ENCODE measurements around the gene XAB2.

Gene XAB2

DNA sequence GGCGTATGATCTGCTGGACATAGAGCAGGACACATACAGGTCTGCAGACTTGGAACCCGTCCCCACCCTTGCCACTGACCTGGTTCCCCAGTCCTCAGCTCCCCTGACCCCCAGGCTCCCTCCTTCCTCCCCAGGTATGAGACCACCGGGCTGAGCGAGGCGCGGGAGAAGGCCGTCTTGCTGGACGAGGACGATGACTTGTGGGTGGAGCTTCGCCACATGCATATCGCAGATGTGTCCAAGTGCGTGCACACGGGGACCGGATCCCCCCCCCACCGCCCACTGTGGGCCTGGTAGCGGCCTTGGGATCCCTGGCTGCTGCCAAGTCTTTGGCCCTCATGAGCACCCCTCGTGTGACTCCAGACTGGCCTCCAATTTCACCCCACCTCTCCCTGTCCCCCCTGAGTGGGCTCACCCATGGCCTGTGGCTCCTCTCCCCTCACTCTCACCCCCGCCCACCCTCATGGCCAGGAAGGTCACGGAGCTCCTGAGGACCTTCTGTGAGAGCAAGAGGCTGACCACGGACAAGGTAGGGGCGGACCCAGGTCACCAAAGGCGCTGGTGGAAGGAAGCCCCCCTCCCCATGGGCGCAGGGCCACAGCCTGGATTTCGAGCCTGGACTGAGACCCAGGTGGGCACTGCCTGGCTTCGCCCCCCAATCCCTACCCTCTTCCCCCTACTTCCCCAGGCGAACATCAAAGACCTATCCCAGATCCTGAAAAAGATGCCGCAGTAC, 13.1 kb upstream of the XAB2 start:
- Histone ChIP-seq H3K4me1 (ENCODE audit: insufficient read depth, low read length, severe bottlenecking) (peaks cover 8% of the 10 kb centered on the region), H3K27ac (ENCODE audit: low read depth, low read length, poor library complexity, severe bottlenecking) (no peak overlapping the region), H3F3A (ENCODE audit: insufficient read depth, low read length) (no peaks in the 10 kb centered on the region; the same call in 1 of the 2 replicates), H3K9me2 (ENCODE audit: low read depth, low read length) (no peaks in the 10 kb centered on the region), H2AFZ (ENCODE audit: low read length) (no peak overlapping the region), H3K27me3 (ENCODE audit: insufficient read depth, low read length) (no peaks in the 10 kb centered on the region), H3K79me2 (ENCODE audit: insufficient read depth, low read length) (no peaks in the 10 kb centered on the region), H3K4me2 (ENCODE audit: low read length) (no peak overlapping the region), H3K4me3 (ENCODE audit: low read depth, low read length, poor library complexity, severe bottlenecking) (no peak overlapping the region), H4K20me1 (ENCODE audit: insufficient read depth, low read length) (no peaks in the 10 kb centered on the region), H3K36me3 (ENCODE audit: insufficient read depth, low read length) (peaks cover 21% of the 10 kb centered on the region), H3K9ac (ENCODE audit: low read length) (no peak overlapping the region), H3K9me3 (ENCODE audit: low read length) (no peaks in the 10 kb centered on the region)
- TF ChIP-seq, protein P1, sequence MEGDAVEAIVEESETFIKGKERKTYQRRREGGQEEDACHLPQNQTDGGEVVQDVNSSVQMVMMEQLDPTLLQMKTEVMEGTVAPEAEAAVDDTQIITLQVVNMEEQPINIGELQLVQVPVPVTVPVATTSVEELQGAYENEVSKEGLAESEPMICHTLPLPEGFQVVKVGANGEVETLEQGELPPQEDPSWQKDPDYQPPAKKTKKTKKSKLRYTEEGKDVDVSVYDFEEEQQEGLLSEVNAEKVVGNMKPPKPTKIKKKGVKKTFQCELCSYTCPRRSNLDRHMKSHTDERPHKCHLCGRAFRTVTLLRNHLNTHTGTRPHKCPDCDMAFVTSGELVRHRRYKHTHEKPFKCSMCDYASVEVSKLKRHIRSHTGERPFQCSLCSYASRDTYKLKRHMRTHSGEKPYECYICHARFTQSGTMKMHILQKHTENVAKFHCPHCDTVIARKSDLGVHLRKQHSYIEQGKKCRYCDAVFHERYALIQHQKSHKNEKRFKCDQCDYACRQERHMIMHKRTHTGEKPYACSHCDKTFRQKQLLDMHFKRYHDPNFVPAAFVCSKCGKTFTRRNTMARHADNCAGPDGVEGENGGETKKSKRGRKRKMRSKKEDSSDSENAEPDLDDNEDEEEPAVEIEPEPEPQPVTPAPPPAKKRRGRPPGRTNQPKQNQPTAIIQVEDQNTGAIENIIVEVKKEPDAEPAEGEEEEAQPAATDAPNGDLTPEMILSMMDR (IDR thresholded peaks at IDR 0.05; ENCODE audit: low read length): no peak
- no peak for TF ChIP-seq EZH2 (IDR thresholded peaks at IDR 0.05; ENCODE audit: borderline replicate concordance, low read length)

DNA sequence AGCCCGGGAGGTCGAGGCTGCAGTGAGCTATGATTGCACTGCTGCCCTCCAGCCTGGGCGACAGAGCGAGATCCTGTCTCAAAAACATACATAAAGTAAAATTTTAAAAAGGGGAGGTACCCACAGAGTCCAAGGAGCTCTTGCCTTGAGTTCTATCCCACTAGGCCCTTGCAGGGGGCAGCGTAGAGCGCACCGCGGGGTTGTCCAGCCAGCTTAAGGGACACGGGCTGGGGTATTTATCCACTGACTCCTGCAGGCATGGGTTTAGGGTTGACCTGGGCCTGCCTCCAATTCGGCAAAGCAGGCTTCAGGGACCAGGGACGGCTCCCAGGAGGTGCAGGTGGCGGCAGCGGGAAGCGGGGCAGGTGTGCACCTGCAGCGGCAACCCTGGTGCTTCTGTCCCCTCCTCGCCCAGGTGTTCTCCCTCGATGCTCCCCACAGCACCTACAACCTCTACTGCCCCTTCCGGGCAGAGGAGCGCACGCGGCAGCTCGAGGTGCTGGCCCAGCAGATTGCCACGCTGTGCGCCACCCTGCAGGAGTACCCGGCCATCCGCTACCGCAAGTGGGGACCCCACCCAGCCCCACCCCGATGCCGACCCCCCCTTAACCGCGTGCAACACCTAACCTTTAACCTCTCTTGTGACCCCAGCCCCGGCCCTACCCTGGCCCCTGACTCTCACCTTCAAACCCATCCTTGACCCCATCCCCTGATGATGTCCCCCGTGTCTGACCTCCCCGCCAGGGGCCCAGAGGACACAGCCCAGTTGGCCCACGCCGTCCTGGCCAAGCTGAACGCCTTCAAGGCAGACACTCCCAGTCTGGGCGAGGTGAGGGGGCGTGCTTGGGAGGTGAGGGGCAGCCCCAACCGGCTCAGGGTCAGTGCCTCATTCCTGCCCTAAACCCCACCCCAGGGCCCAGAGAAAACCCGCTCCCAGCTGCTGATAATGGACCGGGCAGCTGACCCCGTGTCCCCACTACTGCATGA, 12.2 kb upstream of the XAB2 start:
- Histone ChIP-seq H3K9ac (ENCODE audit: low read length) (no peak overlapping the region), H3K9me3 (ENCODE audit: low read length) (no peaks in the 10 kb centered on the region), H3F3A (ENCODE audit: insufficient read depth, low read length) (no peaks in the 10 kb centered on the region; the same call in 1 of the 2 replicates), H3K36me3 (ENCODE audit: insufficient read depth, low read length) (peaks cover 12% of the 10 kb centered on the region), H3K4me3 (ENCODE audit: low read depth, low read length, poor library complexity, severe bottlenecking) (no peak overlapping the region), H3K4me2 (ENCODE audit: low read length) (no peak overlapping the region), H4K20me1 (ENCODE audit: insufficient read depth, low read length) (no peaks in the 10 kb centered on the region), H3K9me2 (ENCODE audit: low read depth, low read length) (no peaks in the 10 kb centered on the region), H3K79me2 (ENCODE audit: insufficient read depth, low read length) (no peaks in the 10 kb centered on the region), H3K27ac (ENCODE audit: low read depth, low read length, poor library complexity, severe bottlenecking) (no peak overlapping the region), H2AFZ (ENCODE audit: low read length) (no peak overlapping the region), H3K4me1 (ENCODE audit: insufficient read depth, low read length, severe bottlenecking) (peaks cover 11% of the 10 kb centered on the region), H3K27me3 (ENCODE audit: insufficient read depth, low read length) (no peaks in the 10 kb centered on the region)
- TF ChIP-seq, protein P1 (IDR thresholded peaks at IDR 0.05; ENCODE audit: low read length): peak; percentile 25; the same call in 1 of the 2 replicates
- TF ChIP-seq EZH2 (IDR thresholded peaks at IDR 0.05; ENCODE audit: borderline replicate concordance, low read length): no peak

DNA sequence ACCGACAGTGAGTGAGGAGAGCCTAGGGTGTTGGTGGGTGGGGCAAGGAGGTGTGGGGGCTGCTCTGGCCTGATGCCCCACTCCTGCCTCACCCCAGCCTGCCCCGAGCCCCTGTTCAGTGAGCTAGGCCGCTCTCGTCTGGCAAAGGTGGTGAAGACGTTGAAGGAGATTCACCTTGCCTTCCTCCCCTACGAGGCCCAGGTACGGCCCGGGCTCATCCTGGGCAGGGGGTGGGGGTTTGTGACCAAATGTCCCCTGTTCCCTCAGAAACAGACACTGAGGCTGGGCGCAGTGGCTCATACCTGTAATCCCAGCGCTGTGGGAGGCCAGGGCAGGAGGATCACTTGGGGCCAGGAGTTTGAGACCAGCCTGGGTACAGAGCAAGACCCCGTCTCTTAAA, 11.5 kb upstream of the XAB2 start:
- Histone ChIP-seq H2AFZ (ENCODE audit: low read length) (no peak overlapping the region), H3F3A (ENCODE audit: insufficient read depth, low read length) (no peaks in the 10 kb centered on the region; the same call in 1 of the 2 replicates), H3K9ac (ENCODE audit: low read length) (no peak overlapping the region), H3K36me3 (ENCODE audit: insufficient read depth, low read length) (peaks cover 9% of the 10 kb centered on the region), H3K27me3 (ENCODE audit: insufficient read depth, low read length) (no peaks in the 10 kb centered on the region), H4K20me1 (ENCODE audit: insufficient read depth, low read length) (no peaks in the 10 kb centered on the region), H3K4me3 (ENCODE audit: low read depth, low read length, poor library complexity, severe bottlenecking) (no peak overlapping the region), H3K27ac (ENCODE audit: low read depth, low read length, poor library complexity, severe bottlenecking) (no peak overlapping the region), H3K4me2 (ENCODE audit: low read length) (no peak overlapping the region), H3K79me2 (ENCODE audit: insufficient read depth, low read length) (no peaks in the 10 kb centered on the region), H3K9me3 (ENCODE audit: low read length) (no peaks in the 10 kb centered on the region), H3K4me1 (ENCODE audit: insufficient read depth, low read length, severe bottlenecking) (peaks cover 13% of the 10 kb centered on the region), H3K9me2 (ENCODE audit: low read depth, low read length) (no peaks in the 10 kb centered on the region)
- TF ChIP-seq, protein P1 (IDR thresholded peaks at IDR 0.05; ENCODE audit: low read length): no peak
- TF ChIP-seq EZH2 (IDR thresholded peaks at IDR 0.05; ENCODE audit: borderline replicate concordance, low read length): no peak
